ENCODE measurements around the gene PCDH18. TPM values are rescaled to one million over a fixed set of nuclear protein-coding genes. Genes with fewer than 3 reads are reported as not detected.

Gene PCDH18
- total RNA-seq, 1 experiment from 2014 or later, result 28.0 TPM

GRCh38 chr4:137543198-137543597, 10.9 kb upstream of the PCDH18 start (continued):
- TF ChIP-seq E2F4 (CRISPR knock-in tag; IDR thresholded peaks at IDR 0.05; ENCODE audit: borderline replicate concordance, low read depth) (no peak), TCF7 (CRISPR knock-in tag; IDR thresholded peaks at IDR 0.05; ENCODE audit: low read depth) (no peak), ZNF138 (CRISPR knock-in tag; conservative IDR thresholded peaks at IDR 0.05) (no peak), HMGA2 (CRISPR knock-in tag; IDR thresholded peaks at IDR 0.05) (no peak), PRRX2 (CRISPR knock-in tag; IDR thresholded peaks at IDR 0.05) (no peak), FOXP4 (CRISPR knock-in tag; IDR thresholded peaks at IDR 0.05) (0 out of 2 replicates have a peak, but pooled peaks have one; percentile 43), USF1 (CRISPR knock-in tag; IDR thresholded peaks at IDR 0.05) (0 out of 2 replicates have a peak, but pooled peaks have one; percentile 26), ZNF512 (CRISPR knock-in tag; IDR thresholded peaks at IDR 0.05; ENCODE audit: borderline replicate concordance) (no peak), ETV6 (CRISPR knock-in tag; IDR thresholded peaks at IDR 0.05) (peak; percentile 79; the same call in 1 of the 2 replicates), TEAD1 (CRISPR knock-in tag; IDR thresholded peaks at IDR 0.05) (peak; percentile 86; the same call in 1 of the 2 replicates), STAT6 (CRISPR knock-in tag; conservative IDR thresholded peaks at IDR 0.05; ENCODE audit: low read depth) (no peak), ZNF281 (CRISPR knock-in tag; IDR thresholded peaks at IDR 0.05) (no peak), AFF4 (CRISPR knock-in tag; IDR thresholded peaks at IDR 0.05; ENCODE audit: borderline replicate concordance) (no peak), NR3C1 (CRISPR knock-in tag; conservative IDR thresholded peaks at IDR 0.05; ENCODE audit: low read depth) (no peak), ZSCAN18 (CRISPR knock-in tag; IDR thresholded peaks at IDR 0.05) (no peak), TEAD4 (CRISPR knock-in tag; IDR thresholded peaks at IDR 0.05) (no peak), MLX (CRISPR knock-in tag; IDR thresholded peaks at IDR 0.05) (no peak), MYBL2 (CRISPR knock-in tag; IDR thresholded peaks at IDR 0.05) (no peak), GABPB1 (CRISPR knock-in tag; IDR thresholded peaks at IDR 0.05) (no peak), ATF1 (CRISPR knock-in tag; IDR thresholded peaks at IDR 0.05) (no peak), ZNF396 (CRISPR knock-in tag; IDR thresholded peaks at IDR 0.05; ENCODE audit: borderline replicate concordance) (0 out of 2 replicates have a peak, but pooled peaks have one; percentile 7)

Data from WTC11 (cell line).